Hepatocyte (in vitro differentiated cells): Measurements from ENCODE around the gene EML4. TPM values are rescaled to one million over a fixed set of nuclear protein-coding genes. Genes with fewer than 3 reads are reported as not detected.

Experiments used
- DNase-seq: peaks from one replicate; pipeline ENCODE4 v3.0.0-alpha.2; 2016; ENCODE audit warnings: low spot score
- H2AFZ ChIP-seq: fragments of 200-600 bp; sonication (generic); 2 replicates; pipeline ENCODE4 v1.6.0; 2016; ENCODE audit warnings: antibody characterized with exemption, mild to moderate bottlenecking
- H3K27ac ChIP-seq: fragments of 200-600 bp; sonication (generic); 2 replicates; pipeline ENCODE4 v1.5.1; 2016; ENCODE audit warnings: mild to moderate bottlenecking
- H3K27me3 ChIP-seq: fragments of 200-600 bp; sonication (generic); 2 replicates; pipeline ENCODE4 v1.6.1; 2016
- H3K36me3 ChIP-seq: fragments of 200-600 bp; sonication (generic); replicated peaks from 2 replicates; pipeline ENCODE4 v1.5.1; 2016; ENCODE audit warnings: low read depth; ENCODE audit not compliant: insufficient read depth
- H3K4me1 ChIP-seq: fragments of 200-600 bp; sonication (generic); 2 replicates; pipeline ENCODE4 v1.5.1; 2016; ENCODE audit warnings: mild to moderate bottlenecking, moderate library complexity; ENCODE audit not compliant: insufficient read depth
- H3K4me2 ChIP-seq: fragments of 200-600 bp; sonication (generic); 2 replicates; pipeline ENCODE4 v1.6.0; 2016
- H3K4me3 ChIP-seq: fragments of 200-600 bp; sonication (generic); 2 replicates; pipeline ENCODE4 v1.5.1; 2016; ENCODE audit warnings: mild to moderate bottlenecking
- H3K79me2 ChIP-seq: fragments of 200-600 bp; sonication (generic); 2 replicates; pipeline ENCODE4 v1.6.0; 2017; ENCODE audit warnings: mild to moderate bottlenecking
- H3K9me2 ChIP-seq: fragments of 200-600 bp; sonication (generic); replicated peaks from 2 replicates; pipeline ENCODE4 v1.6.0; 2017; ENCODE audit warnings: mild to moderate bottlenecking; ENCODE audit not compliant: insufficient read depth
- H3K9me3 ChIP-seq: fragments of 200-600 bp; sonication (generic); 2 replicates; pipeline ENCODE4 v1.5.1; 2016; ENCODE audit warnings: low read depth, mild to moderate bottlenecking
- H4K20me1 ChIP-seq: fragments of 200-600 bp; sonication (generic); 2 replicates; pipeline ENCODE4 v1.6.0; 2016; ENCODE audit warnings: mild to moderate bottlenecking; ENCODE audit not compliant: insufficient read depth, poor library complexity, severe bottlenecking
- EZH2 ChIP-seq: fragments of 200-600 bp; sonication (generic); IDR thresholded peaks from 2 replicates; pipeline ENCODE4 v1.6.1; 2016; ENCODE audit warnings: antibody characterized with exemption, mild to moderate bottlenecking, borderline replicate concordance
- EZH2phosphoT487 ChIP-seq: fragments of 200-600 bp; sonication (generic); IDR thresholded peaks from one replicate; pipeline ENCODE4 v1.6.1; 2018; ENCODE audit warnings: antibody characterized with exemption, mild to moderate bottlenecking, low read depth, moderate library complexity; ENCODE audit not compliant: unreplicated experiment, severe bottlenecking
- WGBS: methylation state at CpG from one replicate; pipeline ENCODE4 v1.1.6; 2016; ENCODE audit warnings: low lambda C conversion rate; ENCODE audit errors: missing lambda C conversion rate; 5-methylcytosine and 5-hydroxymethylcytosine counted together
- polyA plus RNA-seq: library from polyadenylated mRNA; unstranded; fragments of >200 nt; fragmentation: Nextera tagmentation; extraction: Ambion mirVana; gene quantifications from 2 replicates; pipeline ENCODE4 v1.2.1, GENCODE V29; 2016
- total RNA-seq: library from RNA; depleted of rRNA; stranded (reverse); fragments of >200 nt; gene quantifications from 2 replicates; pipeline ENCODE4 v1.2.3, GENCODE V29; 2014
- TF ChIP-seq, protein P1 (sequence below): fragments of 200-600 bp; sonication (generic); IDR thresholded peaks from 2 replicates; pipeline ENCODE4 v1.5.1; 2016; ENCODE audit warnings: antibody characterized with exemption, mild to moderate bottlenecking; ENCODE audit not compliant: poor library complexity

Gene EML4
- total and polyA plus RNA-seq, 2 experiments from 2014 or later = 49.9 to 86.8 TPM

DNA sequence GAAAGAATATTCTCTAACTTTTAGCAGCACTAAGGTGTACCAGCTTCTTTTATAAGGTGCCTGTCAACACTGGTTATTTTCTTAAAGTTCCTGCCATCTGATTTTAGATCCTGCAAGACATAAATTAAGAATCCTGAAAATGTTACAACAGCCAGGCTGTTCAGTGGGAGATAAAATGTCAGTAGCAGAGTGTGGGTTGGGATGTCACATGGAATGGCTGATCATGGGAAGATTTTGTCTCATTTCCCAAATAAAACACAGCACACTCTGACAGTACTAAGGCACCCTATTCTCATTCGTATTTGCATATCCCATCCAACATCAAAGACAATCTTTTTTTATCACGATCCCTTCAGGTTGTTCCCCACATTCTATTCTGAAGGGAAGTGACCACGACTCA lies 194.3 kb downstream of the EML4 start:
- TF ChIP-seq EZH2 (no peak), EZH2phosphoT487 (no peak)
- TF ChIP-seq, protein P1, sequence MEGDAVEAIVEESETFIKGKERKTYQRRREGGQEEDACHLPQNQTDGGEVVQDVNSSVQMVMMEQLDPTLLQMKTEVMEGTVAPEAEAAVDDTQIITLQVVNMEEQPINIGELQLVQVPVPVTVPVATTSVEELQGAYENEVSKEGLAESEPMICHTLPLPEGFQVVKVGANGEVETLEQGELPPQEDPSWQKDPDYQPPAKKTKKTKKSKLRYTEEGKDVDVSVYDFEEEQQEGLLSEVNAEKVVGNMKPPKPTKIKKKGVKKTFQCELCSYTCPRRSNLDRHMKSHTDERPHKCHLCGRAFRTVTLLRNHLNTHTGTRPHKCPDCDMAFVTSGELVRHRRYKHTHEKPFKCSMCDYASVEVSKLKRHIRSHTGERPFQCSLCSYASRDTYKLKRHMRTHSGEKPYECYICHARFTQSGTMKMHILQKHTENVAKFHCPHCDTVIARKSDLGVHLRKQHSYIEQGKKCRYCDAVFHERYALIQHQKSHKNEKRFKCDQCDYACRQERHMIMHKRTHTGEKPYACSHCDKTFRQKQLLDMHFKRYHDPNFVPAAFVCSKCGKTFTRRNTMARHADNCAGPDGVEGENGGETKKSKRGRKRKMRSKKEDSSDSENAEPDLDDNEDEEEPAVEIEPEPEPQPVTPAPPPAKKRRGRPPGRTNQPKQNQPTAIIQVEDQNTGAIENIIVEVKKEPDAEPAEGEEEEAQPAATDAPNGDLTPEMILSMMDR = no peak
- Histone ChIP-seq H3K4me3 (no peak overlapping the region), H3K9me3 (no peaks in the 10 kb centered on the region), H3K79me2 (peaks cover 25% of the 10 kb centered on the region), H3K27me3 (no peaks in the 10 kb centered on the region), H2AFZ (no peak overlapping the region), H4K20me1 (peaks cover 8% of the 10 kb centered on the region), H3K4me2 (no peak overlapping the region), H3K4me1 (peaks cover 10% of the 10 kb centered on the region), H3K36me3 (no peaks in the 10 kb centered on the region), H3K27ac (no peak overlapping the region), H3K9me2 (no peaks in the 10 kb centered on the region)
- no peak for DNase-seq
- WGBS = 92% methylated on average over 3 of the region's 3 CpGs

DNA sequence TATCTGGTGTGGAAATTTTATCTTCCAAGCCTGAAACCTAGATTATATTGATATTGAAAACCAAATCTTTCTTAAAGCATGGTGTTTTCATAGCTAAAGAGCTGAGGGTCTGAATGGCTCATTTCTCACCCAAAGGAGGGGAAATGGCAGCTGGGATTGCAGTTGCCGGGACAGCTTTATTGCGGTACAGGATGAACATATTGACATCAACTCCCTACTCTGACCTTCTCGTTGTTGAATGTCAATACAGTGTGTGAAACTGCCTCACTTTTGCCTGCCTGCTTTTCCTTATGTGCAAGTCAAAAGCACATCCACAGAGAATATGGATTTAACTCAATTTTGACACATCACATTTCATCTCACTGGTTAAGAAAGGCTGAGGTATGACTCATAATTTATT lies 195.5 kb downstream of the EML4 start:
- Histone ChIP-seq H3K79me2 (peaks cover 13% of the 10 kb centered on the region), H3K9me3 (no peaks in the 10 kb centered on the region), H3K36me3 (no peaks in the 10 kb centered on the region), H4K20me1 (peaks cover under 1% of the 10 kb centered on the region), H3K4me3 (no peak overlapping the region), H3K4me1 (peaks cover 7% of the 10 kb centered on the region), H2AFZ (no peak overlapping the region), H3K27ac (no peak overlapping the region), H3K27me3 (no peaks in the 10 kb centered on the region), H3K4me2 (no peak overlapping the region), H3K9me2 (no peaks in the 10 kb centered on the region)
- TF ChIP-seq EZH2 = no peak
- TF ChIP-seq, protein P1 = no peak
- no peak for DNase-seq
- WGBS = 82% methylated on average over 3 of the region's 3 CpGs

DNA sequence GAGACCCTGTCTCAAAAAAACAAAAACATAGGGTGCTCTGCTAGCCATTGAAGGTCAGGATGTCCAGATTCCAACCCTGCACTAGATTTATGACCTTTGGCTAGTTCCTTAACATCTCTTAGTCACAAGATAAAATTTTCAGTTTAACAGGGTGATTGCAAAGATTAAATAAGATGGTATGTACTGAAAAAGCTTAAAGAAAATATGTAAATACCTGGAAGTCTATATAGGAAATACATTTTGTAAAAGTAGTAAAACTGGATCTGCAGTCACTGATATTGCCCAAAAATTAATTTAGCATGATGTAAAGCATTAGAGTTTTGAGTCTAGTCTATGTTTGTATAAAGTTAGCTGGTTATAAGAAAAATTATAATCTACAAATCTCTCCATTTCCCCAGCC lies 197.3 kb downstream of the EML4 start:
- Histone ChIP-seq H3K9me2 (no peaks in the 10 kb centered on the region), H3K4me2 (no peak overlapping the region)

More for the DNA sequence above, 197.3 kb downstream of the EML4 start:
- no peak for DNase-seq
- no peaks in the 10 kb centered on the region for H3K36me3 ChIP-seq
- no peak overlapping the region for H3K27ac ChIP-seq
- H2AFZ ChIP-seq = no peak overlapping the region
- H3K9me3 ChIP-seq = no peaks in the 10 kb centered on the region
- TF ChIP-seq EZH2phosphoT487 (no peak), EZH2 (no peak)
- TF ChIP-seq, protein P1 = no peak
- no peaks in the 10 kb centered on the region for H3K27me3 ChIP-seq
- H3K4me3 ChIP-seq = no peak overlapping the region
- peaks cover 4% of the 10 kb centered on the region for H3K4me1 ChIP-seq
- H3K79me2 ChIP-seq = no peaks in the 10 kb centered on the region
- no peaks in the 10 kb centered on the region for H4K20me1 ChIP-seq
